A673 (cell line): ENCODE data around the gene OAS2.

Experiments used
- EZH2 ChIP-seq: fragments of 200-600 bp; sonication (generic); IDR thresholded peaks from 2 replicates; pipeline ENCODE4 v1.6.1; 2017; ENCODE audit warnings: borderline replicate concordance, low read depth, mild to moderate bottlenecking, mixed read lengths, antibody characterized with exemption, low read length; ENCODE audit not compliant: poor library complexity, severe bottlenecking
- TF ChIP-seq, protein P1 (sequence below): fragments of 300-800, 200-600 bp; sonication (generic); conservative IDR thresholded peaks from 2 replicates; pipeline ENCODE4 v1.5.1; 2017; ENCODE audit warnings: low read depth, mild to moderate bottlenecking, antibody characterized with exemption, low read length, moderate library complexity, mixed read lengths

DNA sequence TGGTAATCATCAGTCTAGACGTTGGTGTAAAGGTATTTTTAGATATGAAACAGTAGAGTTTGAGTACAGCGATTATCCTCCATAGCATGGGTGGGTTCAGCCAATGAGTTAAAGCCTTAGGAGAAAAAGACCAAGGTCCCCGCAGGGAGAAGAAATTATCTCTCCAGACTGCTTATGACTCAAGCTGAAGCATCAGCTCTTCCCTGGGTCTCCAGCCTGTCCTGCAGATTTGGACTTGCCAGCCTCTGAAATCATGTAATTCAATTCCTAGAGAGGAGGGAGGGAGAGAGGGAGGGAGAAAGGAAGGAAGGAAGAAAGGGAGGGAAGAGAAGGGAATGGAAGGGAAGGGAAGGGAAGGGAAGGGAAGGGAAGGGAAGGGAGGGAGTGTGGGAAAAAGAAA, 66.2 kb downstream of the OAS2 start:
- TF ChIP-seq, protein P1, sequence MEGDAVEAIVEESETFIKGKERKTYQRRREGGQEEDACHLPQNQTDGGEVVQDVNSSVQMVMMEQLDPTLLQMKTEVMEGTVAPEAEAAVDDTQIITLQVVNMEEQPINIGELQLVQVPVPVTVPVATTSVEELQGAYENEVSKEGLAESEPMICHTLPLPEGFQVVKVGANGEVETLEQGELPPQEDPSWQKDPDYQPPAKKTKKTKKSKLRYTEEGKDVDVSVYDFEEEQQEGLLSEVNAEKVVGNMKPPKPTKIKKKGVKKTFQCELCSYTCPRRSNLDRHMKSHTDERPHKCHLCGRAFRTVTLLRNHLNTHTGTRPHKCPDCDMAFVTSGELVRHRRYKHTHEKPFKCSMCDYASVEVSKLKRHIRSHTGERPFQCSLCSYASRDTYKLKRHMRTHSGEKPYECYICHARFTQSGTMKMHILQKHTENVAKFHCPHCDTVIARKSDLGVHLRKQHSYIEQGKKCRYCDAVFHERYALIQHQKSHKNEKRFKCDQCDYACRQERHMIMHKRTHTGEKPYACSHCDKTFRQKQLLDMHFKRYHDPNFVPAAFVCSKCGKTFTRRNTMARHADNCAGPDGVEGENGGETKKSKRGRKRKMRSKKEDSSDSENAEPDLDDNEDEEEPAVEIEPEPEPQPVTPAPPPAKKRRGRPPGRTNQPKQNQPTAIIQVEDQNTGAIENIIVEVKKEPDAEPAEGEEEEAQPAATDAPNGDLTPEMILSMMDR, result no peak
- no peak for TF ChIP-seq EZH2
